Measurements from ENCODE around the gene SCNN1B.
"Not testable (repeated sequence)": the region's sequence is repeated elsewhere in the genome, so short reads cannot be mapped to it uniquely, and the experiment has no call there.

SCNN1B gene

GRCh38 chr16:23354246-23354645 is 52.1 kb downstream of the SCNN1B start:
- no peak for DNase-seq (ENCODE audit: low spot score)

- DNase-seq (ENCODE audit: low spot score), result no peak
Measured at GRCh38 chr16:23355106-23355670, 53.1 kb downstream of the SCNN1B start.

- no peak for DNase-seq (ENCODE audit: low spot score)
Measured at GRCh38 chr16:23356941-23357340, 54.8 kb downstream of the SCNN1B start.

GRCh38 chr16:23357761-23358290 is 55.7 kb downstream of the SCNN1B start:
- no peak for DNase-seq (ENCODE audit: low spot score)

- DNase-seq (ENCODE audit: low spot score), result no peak
Measured at GRCh38 chr16:23359092-23359760, 57.1 kb downstream of the SCNN1B start.

GRCh38 chr16:23362460-23363317 is 60.6 kb downstream of the SCNN1B start:
- DNase-seq (ENCODE audit: low spot score), result no peak

- no peak for DNase-seq (ENCODE audit: low spot score)
Measured at GRCh38 chr16:23365602-23366240, 63.6 kb downstream of the SCNN1B start.

- DNase-seq (ENCODE audit: low spot score), result not testable (repeated sequence)
Measured at GRCh38 chr16:23366341-23366740, 64.2 kb downstream of the SCNN1B start.

- DNase-seq (ENCODE audit: low spot score), result no peak
Measured at GRCh38 chr16:23367564-23367963, 65.5 kb downstream of the SCNN1B start.

GRCh38 chr16:23367988-23368387 is 65.9 kb downstream of the SCNN1B start:
- no peak for DNase-seq (ENCODE audit: low spot score)

- no peak for DNase-seq (ENCODE audit: low spot score)
Measured at GRCh38 chr16:23368469-23368868, 66.4 kb downstream of the SCNN1B start.

- no peak for DNase-seq (ENCODE audit: low spot score)
Measured at GRCh38 chr16:23369416-23369815, 67.3 kb downstream of the SCNN1B start.

- DNase-seq (ENCODE audit: low spot score), result no peak
Measured at GRCh38 chr16:23371368-23371767, 69.3 kb downstream of the SCNN1B start.

- DNase-seq (ENCODE audit: low spot score), result no peak
Measured at GRCh38 chr16:23373436-23374219, 71.5 kb downstream of the SCNN1B start.

- no peak for DNase-seq (ENCODE audit: low spot score)
Measured at GRCh38 chr16:23374721-23375510, 72.8 kb downstream of the SCNN1B start.

GRCh38 chr16:23375643-23376042 is 73.5 kb downstream of the SCNN1B start:
- no peak for DNase-seq (ENCODE audit: low spot score)

GRCh38 chr16:23377071-23377931 is 75.2 kb downstream of the SCNN1B start:
- no peak for DNase-seq (ENCODE audit: low spot score)

- no peak for DNase-seq (ENCODE audit: low spot score)
Measured at GRCh38 chr16:23378256-23378655, 76.2 kb downstream of the SCNN1B start.

GRCh38 chr16:23378921-23379320 is 76.8 kb downstream of the SCNN1B start:
- no peak for DNase-seq (ENCODE audit: low spot score)

Data from SK-N-DZ (cell line).